Measurements from ENCODE around the gene NDUFV2. TPM values are rescaled to one million over a fixed set of nuclear protein-coding genes. Genes with fewer than 3 reads are reported as not detected.
A peak's percentile ranks its signal among the peaks of the same experiment; 100 is the strongest.

The NDUFV2 gene
- total and polyA plus RNA-seq, 2 of the 8 experiments (the other 6 are each of a cell fraction or from before 2014, with no cell fraction given), result 90.8 to 191 TPM

DNA sequence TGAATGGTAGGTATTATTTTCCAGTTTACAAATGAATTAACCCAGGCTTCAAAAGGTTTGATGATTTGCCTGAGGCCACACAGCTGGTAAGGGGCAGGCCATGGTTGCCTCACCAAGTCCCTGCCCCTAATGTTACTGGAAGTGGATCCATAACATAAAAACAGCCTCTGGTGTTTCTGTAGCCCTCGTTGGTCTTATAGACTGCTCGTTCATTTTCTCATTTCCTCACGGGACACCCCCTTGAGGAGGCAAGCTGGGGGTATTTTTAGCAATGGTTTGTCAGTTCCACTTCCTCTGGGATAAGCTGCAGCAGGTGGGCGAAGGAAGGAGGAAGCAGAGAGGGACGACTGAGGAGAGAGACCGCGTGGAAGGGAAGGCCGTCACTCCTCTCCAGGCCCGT is 32.9 kb upstream of the NDUFV2 start:
- Histone ChIP-seq H3K36me3 (ENCODE audit: control insufficient read depth in 2 of 4, insufficient read depth in 4 of 4, low read length in 3 of 4) (no peaks in the 10 kb centered on the region), H3K4me3 (ENCODE audit: extremely low read depth in 1 of 4, insufficient read depth in 2 of 4, low read depth in 3 of 4, low read length in 4 of 4) (no peak overlapping the region), H3K23me2 (ENCODE audit: low read depth, low read length) (no peaks in the 10 kb centered on the region; the same call in 1 of the 2 replicates), H3K56ac (replicated peaks; ENCODE audit: insufficient read length, low read depth, low read length) (no peak overlapping the region), H2BK120ac (replicated peaks; ENCODE audit: low read depth, low read length) (no peak overlapping the region), H3K18ac (ENCODE audit: extremely low read depth, low read length) (no peak overlapping the region), H4K8ac (ENCODE audit: extremely low read depth, insufficient read depth, low read length) (peak overlapping the region; percentile 79; the same call in 1 of the 2 replicates), H2BK20ac (ENCODE audit: low read length) (no peak overlapping the region), H2AK5ac (ENCODE audit: low read depth, low read length) (no peak overlapping the region), H3K79me1 (ENCODE audit: low read depth, low read length) (no peaks in the 10 kb centered on the region), H4K5ac (ENCODE audit: insufficient read length, low read depth, low read length) (no peak overlapping the region), H3K4ac (replicated peaks; ENCODE audit: insufficient read length, low read depth, low read length) (no peak overlapping the region), H3K27me3 (replicated peaks in 1 of 4; ENCODE audit: control insufficient read depth in 3 of 4, extremely low read depth in 1 of 4, insufficient read depth in 3 of 4, low read length in 3 of 4) (no peaks in the 10 kb centered on the region), H4K91ac (replicated peaks; ENCODE audit: insufficient read length, low read length) (no peak overlapping the region), H4K20me1 (replicated peaks in 1 of 2; ENCODE audit: control insufficient read depth in 1 of 2, insufficient read depth in 2 of 2, low read length in 2 of 2) (no peaks in the 10 kb centered on the region), H3K4me2 (ENCODE audit: insufficient read depth in 1 of 2, low read depth in 2 of 2, low read length in 2 of 2) (no peak overlapping the region), H3K9ac (replicated peaks in 1 of 4; ENCODE audit: extremely low read depth in 1 of 4, low read depth in 3 of 4, low read length in 3 of 4) (no peak overlapping the region), H2BK12ac (ENCODE audit: low read depth, low read length) (no peak overlapping the region), H3K14ac (ENCODE audit: insufficient read length) (no peak overlapping the region), H3K79me2 (ENCODE audit: control insufficient read depth in 1 of 2, insufficient read depth in 2 of 2, low read length in 2 of 2) (no peaks in the 10 kb centered on the region), H2BK15ac (ENCODE audit: low read length) (peak overlapping the region; percentile 6; the same call in 1 of the 2 replicates), H2BK5ac (ENCODE audit: low read depth, low read length) (no peak overlapping the region), H3K4me1 (replicated peaks in 1 of 4; ENCODE audit: control insufficient read depth in 3 of 4, insufficient read depth in 4 of 4, low read length in 3 of 4) (no peaks in the 10 kb centered on the region), H3K27ac (ENCODE audit: low read depth, low read length) (no peak overlapping the region), H3K23ac (ENCODE audit: insufficient read length) (no peak overlapping the region), H2AFZ (ENCODE audit: low read length) (peak overlapping the region; percentile 48), H3K9me3 (ENCODE audit: insufficient read depth in 2 of 2, low read depth in 1 of 2, low read length in 1 of 2) (no peaks in the 10 kb centered on the region)
- ChIA-PET POLR2A (ENCODE audit: partially characterized antibody) (no interaction called here), CTCF (ENCODE audit: partially characterized antibody) (interaction anchor here (0.6 kb wide), 1 partner anchor 66 kb away, joined by 4 read pairs; no protein-coding TSS in a partner anchor)
- FAIRE-seq (no peak), DNase-seq (ENCODE audit: low read depth in 1 of 2, low spot score in 2 of 2) (no peak)
- 93% methylated on average over 5 of the region's 9 CpGs; no CpG with 5 or more reads in 1 of the 2 experiments for WGBS, 2 experiments (ENCODE audit: extremely low coverage in 1 of 2, insufficient coverage in 1 of 2, insufficient read length in 1 of 2, insufficient replicate concordance in 2 of 2, low coverage in 1 of 2, low lambda C conversion rate in 2 of 2, missing lambda C conversion rate in 1 of 2)
- TF ChIP-seq TCF12 (IDR thresholded peaks at IDR 0.05; ENCODE audit: low read depth, low read length) (no peak), CHD1 (IDR thresholded peaks at IDR 0.05; ENCODE audit: low read depth, low read length) (no peak), BACH1 (IDR thresholded peaks at IDR 0.05; ENCODE audit: low read length) (no peak), HDAC2 (IDR thresholded peaks at IDR 0.05; ENCODE audit: borderline replicate concordance in 1 of 2, low read depth in 2 of 2, low read length in 2 of 2) (no peak), SP1 (IDR thresholded peaks at IDR 0.05; ENCODE audit: low read depth, low read length) (no peak), CBX8 (IDR thresholded peaks at IDR 0.05; ENCODE audit: borderline replicate concordance, low read depth, low read length) (no peak), EGR1 (IDR thresholded peaks at IDR 0.05; ENCODE audit: borderline replicate concordance, low read depth, low read length) (no peak), SRF (IDR thresholded peaks at IDR 0.05; ENCODE audit: low read depth, low read length) (no peak), BCL11A (IDR thresholded peaks at IDR 0.05; ENCODE audit: low read depth in 2 of 2, low read length in 2 of 2) (no peak), SIN3A (conservative IDR thresholded peaks at IDR 0.05 in 1 of 2, IDR thresholded peaks at IDR 0.05 in 1 of 2; ENCODE audit: low read depth in 1 of 2, low read length in 2 of 2) (no peak), SUZ12 (IDR thresholded peaks at IDR 0.05; ENCODE audit: low read length) (no peak), SP4 (IDR thresholded peaks at IDR 0.05; ENCODE audit: low read length) (no peak), EZH2 (IDR thresholded peaks at IDR 0.05; ENCODE audit: low read depth, low read length, severe bottlenecking) (no peak)
- TF ChIP-seq, protein P1, sequence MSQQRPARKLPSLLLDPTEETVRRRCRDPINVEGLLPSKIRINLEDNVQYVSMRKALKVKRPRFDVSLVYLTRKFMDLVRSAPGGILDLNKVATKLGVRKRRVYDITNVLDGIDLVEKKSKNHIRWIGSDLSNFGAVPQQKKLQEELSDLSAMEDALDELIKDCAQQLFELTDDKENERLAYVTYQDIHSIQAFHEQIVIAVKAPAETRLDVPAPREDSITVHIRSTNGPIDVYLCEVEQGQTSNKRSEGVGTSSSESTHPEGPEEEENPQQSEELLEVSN (IDR thresholded peaks at IDR 0.05), result no peak
